Loucy (cell line): Measurements from ENCODE around the gene DEK.

Experiments used
- EZH2phosphoT487 ChIP-seq: fragments of 200-600 bp; IDR thresholded peaks from 2 replicates; pipeline ENCODE4 v1.6.1; 2018; ENCODE audit warnings: antibody characterized with exemption, mild to moderate bottlenecking, moderate library complexity, borderline replicate concordance
- TF ChIP-seq, protein P1 (sequence below): fragments of 200-600 bp; sonication (generic); conservative IDR thresholded peaks from 2 replicates; pipeline ENCODE4 v1.5.1; 2014; ENCODE audit warnings: mild to moderate bottlenecking, antibody characterized with exemption, low read length

GRCh38 chr6:18185624-18186023 lies 78.7 kb downstream of the DEK start:
- TF ChIP-seq, protein P1, sequence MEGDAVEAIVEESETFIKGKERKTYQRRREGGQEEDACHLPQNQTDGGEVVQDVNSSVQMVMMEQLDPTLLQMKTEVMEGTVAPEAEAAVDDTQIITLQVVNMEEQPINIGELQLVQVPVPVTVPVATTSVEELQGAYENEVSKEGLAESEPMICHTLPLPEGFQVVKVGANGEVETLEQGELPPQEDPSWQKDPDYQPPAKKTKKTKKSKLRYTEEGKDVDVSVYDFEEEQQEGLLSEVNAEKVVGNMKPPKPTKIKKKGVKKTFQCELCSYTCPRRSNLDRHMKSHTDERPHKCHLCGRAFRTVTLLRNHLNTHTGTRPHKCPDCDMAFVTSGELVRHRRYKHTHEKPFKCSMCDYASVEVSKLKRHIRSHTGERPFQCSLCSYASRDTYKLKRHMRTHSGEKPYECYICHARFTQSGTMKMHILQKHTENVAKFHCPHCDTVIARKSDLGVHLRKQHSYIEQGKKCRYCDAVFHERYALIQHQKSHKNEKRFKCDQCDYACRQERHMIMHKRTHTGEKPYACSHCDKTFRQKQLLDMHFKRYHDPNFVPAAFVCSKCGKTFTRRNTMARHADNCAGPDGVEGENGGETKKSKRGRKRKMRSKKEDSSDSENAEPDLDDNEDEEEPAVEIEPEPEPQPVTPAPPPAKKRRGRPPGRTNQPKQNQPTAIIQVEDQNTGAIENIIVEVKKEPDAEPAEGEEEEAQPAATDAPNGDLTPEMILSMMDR: no peak
- no peak for TF ChIP-seq EZH2phosphoT487
